GM10847 (cell line): ENCODE data around the gene MMP1.

Experiments
- POLR2A ChIP-seq: IDR thresholded peaks from 2 replicates; pipeline ENCODE4 v1.6.1; 2011; ENCODE audit not compliant: insufficient read length; ENCODE audit errors: extremely low read depth

The MMP1 gene

DNA sequence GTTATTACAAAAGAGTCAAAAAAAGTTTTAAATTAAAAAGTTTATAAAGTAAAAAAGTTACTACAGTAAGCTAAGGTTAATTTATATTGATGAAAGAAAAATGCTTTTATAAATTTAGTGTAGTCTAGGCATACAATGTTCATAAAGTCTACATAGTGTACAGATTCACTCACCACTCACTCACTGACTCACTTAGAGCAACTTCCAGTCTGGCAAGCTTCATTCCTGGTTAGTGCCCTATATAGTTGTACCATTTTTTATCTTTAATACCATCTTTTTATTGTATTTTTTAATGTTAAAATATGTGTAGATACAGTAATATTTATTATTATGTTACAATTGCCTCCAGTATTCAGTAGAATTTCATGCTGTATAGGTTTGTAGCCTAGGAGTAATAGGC is 14.9 kb downstream of the MMP1 start:
- no peak for TF ChIP-seq POLR2A

DNA sequence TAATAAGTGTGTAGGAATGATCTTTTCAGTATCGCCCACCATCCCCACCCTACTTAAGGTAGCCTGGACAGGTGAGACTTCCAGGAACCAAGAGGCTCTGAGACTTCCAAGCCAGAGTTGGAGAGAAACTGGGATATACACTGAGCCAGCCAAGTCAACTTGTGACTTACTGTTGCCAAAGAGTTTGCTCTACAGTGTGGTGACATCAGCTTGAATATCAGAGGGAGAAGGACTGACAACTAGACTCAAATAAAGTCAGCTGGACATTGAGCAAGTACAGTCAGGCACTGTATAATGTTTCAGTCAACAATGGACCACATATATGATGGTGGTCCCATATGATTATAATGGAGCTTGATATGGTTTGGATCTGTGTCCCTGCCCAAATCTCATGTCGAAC is 16.3 kb downstream of the MMP1 start:
- TF ChIP-seq POLR2A = no peak

DNA sequence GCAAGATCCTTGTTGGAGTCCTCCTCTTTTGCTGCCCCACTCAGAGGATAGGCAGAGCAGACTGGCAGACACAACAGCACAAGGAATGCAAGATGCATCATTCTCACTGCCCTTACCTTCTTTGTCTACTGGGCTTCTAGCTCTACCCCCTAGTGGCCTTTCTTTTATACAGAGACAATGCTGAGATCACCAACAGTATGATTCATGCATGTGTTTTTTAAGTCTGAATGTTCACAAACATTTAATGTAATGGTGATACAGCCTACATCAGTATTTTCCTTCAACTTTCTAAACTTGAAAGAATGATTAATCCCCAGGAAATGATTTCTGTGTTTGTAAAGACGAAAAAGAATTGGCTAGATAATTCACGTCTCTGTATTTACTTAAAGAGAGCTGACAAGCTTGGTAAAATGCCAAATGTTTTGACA is 17.5 kb downstream of the MMP1 start, which contains the start of gene MMP10:
Gene MMP10 (minus strand): TSS at position 138 of the 428 bp plus-strand sequence. CDS start 37 bp downstream, at position 101.
- TF ChIP-seq POLR2A = no peak

DNA sequence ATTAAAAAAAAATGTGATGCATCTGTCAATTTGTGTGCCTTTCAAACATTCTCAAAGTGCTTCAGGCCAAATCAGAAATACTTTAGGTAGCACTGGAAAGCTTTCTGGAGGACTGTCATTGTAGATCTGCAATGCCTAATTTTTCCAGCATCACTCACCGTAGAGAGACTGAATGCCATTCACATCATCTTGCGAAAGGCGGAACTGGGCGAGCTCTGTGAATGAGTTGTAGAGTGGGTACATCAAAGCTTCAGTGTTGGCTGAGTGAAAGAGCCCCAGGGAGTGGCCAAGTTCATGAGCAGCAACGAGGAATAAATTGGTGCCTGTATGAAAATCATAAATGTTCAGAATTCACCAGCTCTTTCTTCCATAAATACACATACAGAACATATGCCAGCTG is 21.5 kb downstream of the MMP1 start:
- no peak for TF ChIP-seq POLR2A

DNA sequence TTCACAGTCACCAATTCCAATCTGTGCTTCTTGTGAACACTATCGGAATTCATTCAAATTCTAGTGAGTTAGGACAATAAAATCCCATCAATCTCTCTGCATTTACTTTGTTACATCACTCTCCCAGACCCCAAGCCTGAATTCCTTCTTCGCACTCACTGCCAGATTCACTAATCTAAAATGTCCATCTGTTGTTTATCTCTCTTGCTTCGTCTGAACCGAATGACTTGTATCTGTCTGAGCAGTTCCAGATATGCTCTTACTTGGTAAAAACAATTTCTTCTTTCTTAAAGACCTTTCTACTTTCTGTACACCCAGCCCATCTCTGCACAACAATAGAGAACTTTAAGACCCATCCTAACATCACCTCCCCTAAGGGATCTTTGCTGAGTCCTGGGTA is 24.6 kb downstream of the MMP1 start:
- TF ChIP-seq POLR2A = no peak

DNA sequence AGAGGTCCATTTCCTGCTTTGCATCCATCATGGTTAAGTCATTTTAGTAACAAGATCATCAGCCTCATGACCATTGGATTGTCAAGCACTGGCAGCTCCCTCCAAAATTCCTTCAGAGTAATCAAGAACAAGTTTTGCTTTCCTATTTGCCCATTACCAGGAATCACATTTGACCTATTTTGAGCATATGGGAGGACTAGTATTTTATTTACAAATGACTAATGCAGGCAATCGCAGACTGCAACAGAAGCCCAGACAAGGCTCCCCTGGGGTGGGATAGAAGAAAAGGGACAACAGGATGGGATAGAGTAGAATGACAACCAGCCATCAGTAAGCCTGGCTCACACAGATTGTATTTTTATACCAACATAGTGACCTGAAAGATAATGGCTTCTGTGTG is 26.6 kb downstream of the MMP1 start:
- TF ChIP-seq POLR2A = no peak

DNA sequence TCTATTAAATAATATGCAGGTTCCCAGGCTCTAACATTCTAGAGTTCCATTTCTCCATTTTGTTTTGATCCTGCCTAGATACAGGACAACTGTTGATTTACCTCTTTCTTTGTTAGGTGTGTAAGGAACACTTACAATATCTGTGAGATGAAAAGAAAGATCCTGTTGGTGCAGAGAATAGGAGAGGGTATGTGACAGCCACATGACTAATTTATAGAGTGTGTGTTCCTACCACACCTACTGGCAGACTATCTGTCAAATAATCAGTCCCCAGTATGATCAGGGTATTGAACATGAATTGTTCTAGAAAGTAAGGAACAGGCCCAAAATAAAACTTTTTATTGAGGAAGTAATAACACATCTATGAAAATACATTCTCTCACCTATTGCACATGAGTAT is 27.8 kb downstream of the MMP1 start:
- TF ChIP-seq POLR2A = no peak

DNA sequence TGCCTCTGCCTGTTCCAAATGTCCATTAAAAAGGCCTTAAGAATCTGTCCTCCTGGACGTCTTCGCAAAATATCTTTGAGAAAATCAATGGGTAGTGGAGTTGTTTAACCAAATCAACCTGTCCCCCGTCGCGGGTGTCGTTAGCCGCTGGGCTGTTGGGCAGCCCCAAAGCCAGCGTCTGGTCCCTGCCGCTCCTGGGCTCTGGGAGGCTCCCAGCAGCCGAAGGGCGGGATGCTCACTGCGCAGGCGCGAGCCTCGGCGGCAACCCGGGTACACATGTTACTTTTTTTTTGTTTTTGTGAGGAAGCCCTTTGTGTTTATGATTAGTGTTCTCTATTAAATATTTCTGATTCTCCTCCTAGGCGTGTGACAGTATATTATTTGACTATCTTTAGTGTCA is 30.2 kb downstream of the MMP1 start:
- TF ChIP-seq POLR2A = no peak

DNA sequence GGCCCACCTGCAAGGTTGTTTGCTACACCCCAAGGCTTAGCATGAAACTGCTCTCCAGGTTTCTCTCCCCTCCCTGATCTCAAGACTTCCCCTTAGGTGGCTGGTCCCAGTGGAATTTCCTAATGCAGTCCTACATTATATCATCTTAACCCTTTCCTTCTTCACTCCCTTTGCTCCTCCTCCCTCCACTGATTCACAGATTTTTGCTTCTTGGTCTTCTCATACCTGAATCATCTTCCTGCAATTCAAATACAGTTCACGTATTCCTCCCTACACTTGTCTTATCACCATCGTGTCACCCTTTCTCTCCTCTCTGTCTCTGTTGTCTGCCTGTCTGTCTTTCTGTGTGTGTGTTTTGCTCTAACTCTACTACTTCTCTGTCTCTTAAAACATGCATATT is 34.5 kb downstream of the MMP1 start:
- no peak for TF ChIP-seq POLR2A

DNA sequence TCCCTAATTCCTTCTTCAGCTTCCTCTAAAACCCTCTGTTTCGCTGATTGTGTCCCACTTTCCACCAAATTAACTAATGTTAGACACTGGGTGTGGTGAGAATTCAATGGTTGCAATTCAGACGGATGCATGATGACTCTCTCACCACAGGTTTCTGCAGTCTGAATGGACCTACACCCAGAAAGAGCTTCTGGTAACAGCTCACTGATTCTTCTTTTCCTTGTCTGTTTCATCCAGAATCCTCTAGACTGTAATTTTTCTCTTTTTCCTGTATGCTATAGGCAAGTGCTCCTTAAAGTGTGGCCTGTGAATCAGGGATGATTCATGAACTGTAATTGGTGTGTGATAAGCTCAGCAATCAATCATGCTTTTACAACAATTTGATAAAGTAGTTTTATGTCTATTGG is 35.6 kb downstream of the MMP1 start:
- TF ChIP-seq POLR2A = no peak

DNA sequence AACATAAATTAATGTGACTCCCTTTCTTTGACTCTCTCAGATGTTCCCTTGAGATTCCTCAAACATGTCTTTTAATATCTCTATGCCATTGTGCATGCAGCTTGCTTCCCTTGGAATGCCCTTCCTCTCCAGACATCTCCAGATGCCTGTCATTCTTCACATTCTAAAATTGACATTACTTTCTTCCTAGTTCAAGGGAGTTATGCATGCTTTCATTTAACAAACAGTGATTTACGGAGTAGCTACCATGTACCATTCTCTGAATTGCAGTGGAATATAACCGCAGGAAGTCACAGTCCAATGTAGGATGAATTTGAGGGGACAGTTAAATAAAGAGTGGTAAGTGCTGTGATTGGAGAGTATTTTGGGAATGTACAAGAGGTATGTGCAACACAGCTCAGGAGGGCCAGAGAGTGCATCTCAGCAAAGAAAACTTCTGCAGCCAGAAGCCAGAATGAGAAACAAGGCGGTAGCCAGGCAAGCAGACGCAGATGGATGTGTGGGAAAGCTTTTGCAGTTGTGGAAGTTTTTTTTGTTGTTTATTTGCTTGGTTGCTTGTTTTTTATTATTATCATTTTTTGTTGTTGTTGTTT is 36.2 kb downstream of the MMP1 start:
- no peak for TF ChIP-seq POLR2A

DNA sequence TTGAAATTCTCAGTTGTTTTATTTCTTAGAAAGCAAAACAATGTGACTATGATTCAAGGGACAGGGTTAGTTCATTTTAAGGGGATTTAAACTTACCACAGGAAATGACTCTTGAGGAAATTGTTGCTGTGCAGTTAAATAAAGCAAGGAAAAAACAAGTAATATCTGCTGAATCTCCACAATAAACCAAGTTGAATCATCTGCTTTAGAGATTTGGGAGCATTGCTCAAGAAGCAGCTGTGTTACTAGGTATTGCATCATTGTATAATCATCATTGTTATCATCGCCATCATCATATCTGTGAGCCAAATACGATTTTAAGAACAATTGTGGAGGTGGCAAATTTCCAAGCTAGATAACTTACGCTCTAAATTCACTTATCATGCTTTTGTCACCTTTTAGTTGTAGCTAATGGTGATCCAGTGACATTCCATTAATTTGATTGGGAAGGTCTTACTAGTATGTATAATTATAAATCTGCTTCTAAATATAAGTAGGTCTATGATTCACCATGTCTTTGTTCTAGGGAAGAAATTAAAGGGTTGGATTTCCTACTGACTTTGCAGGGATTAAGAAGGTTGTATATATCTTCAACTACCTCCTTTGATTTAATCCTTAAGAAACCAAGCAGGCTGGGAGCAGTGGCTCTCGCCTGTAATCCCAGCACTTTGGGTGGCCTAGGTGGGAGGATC is 37.5 kb downstream of the MMP1 start:
- no peak for TF ChIP-seq POLR2A

DNA sequence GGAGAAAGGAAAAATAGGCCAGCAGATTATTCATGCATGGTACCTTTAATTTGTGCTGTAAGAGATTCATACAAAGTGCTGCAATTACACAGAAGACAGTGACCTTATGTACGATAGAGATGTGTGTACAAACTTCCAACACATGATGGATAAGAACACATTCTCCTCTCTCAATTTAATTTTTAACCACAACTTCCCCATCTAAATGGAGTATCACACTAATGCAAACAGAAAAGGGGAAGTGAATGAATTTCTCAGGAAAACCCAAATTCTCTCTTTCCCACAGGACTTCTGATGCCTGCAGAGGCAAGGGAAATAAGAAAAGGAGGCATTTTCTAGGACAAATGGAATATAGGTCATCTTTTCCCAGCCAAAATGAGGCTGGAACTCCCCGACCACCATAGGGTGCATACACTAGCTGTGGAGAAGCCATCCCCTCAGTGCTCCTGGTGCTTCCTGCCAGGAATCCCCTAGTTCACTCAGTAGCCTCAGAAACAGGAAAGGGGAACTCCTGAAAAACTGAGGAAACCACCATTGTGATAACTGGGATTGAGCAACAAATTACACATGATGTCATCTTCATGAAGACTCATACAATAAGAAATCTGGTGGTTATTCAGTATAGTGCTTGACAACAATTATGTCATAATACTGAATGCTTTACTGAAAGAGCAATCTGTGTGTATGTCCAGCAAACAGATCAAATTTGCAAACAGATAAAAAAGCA is 40.0 kb downstream of the MMP1 start:
- TF ChIP-seq POLR2A = no peak

DNA sequence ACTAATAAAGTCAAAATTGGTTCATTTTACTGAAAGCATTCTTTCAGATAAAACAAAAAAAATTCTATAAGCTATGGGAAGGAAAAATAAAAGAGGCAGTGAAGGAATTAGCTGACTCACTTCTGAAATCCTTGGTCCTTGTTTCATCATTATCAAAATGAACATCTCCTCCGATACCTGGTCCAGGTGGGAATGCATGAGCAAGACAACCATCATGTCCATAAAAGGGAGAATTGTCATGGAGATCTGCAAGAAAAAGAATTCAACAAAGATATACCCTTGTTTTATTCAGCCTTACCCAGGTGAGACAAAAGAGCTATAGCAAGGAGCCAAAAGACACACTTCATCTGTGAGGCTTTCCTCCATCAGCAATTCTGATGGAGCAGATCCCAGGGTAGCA is 44.7 kb downstream of the MMP1 start:
- TF ChIP-seq POLR2A = no peak

DNA sequence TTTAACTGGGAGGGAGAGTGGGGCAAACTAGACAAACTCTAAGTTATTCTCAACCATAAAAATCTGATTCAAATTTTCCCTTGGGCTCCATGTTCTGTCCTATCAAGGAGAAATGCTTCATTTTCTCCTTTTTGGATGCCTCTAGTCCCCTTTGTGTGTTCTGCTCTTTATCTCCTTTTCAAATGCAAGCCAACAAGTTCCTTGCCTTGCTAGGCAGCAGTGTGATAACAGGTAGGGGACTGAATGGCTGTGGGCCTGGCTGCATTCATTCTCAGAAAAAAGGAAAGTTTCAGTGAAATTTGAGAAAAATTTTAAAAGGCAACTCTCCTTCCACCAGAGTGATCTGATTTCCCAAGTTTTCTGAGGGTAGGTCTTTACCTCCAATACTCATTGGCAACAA is 46.3 kb downstream of the MMP1 start:
- no peak for TF ChIP-seq POLR2A

DNA sequence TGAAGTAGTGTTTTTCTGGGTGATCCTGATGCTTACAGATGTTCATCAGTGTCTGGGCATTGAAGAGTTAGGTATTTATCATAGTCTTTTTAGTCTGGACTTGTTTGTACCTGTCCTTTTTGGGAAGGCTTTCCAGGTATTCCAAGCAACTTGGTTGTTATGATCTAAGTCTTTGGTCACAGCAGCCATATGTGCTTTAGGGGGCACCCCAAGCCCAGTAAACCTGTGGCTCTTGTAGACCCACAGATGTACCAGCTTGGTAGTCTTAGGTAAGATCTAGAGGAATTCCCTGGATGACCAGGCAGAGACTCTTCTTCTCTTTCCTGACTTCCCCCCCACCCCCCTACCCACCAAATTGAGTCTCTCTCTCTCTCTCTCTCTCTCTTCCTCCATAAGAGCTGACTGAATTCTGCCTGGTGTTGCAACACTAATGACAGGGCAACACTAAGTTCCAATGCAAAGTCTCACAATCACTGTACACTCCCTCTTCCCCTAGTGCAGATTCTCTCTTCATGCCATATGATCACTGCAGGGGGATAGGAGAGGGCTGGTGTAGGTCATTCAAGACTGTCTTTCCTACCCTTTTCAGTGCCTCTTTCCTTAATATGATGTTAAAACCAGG is 48.7 kb downstream of the MMP1 start:
- TF ChIP-seq POLR2A = no peak
